COLO668 (cell line): Measurements from ENCODE around the gene ZNF175.
"Not testable (repeated sequence)": the region's sequence is repeated elsewhere in the genome, so short reads cannot be mapped to it uniquely, and the experiment has no call there.

ENCODE experiments used
- DNase-seq: peaks from one replicate; lab custom pipeline; 2025; ENCODE audit not compliant: unreplicated experiment; lab: John Stamatoyannopoulos, UW

ZNF175 gene

DNA sequence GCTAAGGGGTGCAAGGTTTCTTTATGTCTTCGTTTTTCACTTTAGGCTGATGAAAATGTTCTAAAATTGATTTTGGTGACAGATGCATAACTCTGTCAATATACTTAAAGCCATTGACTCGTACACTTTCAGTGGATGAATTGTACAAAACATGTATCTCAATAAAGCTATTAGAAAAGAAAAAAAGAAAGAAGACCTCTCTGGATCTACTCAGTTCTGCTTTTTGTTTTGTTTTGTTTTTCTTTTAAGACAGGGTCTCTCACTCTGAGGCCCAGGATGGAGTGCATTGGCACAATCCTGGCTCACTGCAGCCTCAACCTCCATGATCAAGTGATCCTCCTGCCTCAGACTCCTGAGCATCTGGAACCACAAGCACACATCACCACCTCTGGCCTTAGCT, 55.6 kb downstream of the ZNF175 start:
- no peak for DNase-seq

DNA sequence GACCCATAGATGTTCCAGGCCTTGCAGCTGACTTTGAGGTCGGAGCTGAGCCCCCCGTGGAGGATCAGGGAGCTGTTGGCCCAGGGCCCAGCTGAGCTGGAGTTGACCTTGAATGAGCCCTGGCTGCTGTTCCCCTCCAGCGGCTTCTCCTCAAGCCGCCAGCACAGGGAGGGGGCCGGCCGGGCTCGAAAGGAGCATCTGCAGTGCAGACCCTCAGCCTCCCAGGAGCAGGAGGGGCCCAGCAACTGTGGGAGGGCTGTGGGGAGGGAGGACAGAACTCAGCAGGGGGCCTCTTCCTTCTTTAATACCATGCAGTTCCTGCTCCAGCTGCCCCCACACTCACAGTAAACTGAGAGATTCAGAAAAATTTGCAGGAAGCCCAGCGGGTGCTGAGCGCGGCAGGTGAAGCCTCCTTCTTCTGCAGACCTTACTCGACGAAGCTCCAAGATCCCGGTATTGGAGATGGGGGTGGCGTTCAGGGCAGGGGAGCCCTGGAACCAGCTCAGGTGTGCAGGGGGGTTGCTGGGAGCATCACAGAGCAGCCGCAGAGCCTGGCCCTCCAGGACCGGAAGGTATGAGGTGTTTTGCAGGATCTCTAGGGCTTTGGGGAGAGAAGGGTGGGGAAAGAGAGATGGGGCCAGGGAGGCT, 56.5 kb downstream of the ZNF175 start:
- DNase-seq: no peak

DNA sequence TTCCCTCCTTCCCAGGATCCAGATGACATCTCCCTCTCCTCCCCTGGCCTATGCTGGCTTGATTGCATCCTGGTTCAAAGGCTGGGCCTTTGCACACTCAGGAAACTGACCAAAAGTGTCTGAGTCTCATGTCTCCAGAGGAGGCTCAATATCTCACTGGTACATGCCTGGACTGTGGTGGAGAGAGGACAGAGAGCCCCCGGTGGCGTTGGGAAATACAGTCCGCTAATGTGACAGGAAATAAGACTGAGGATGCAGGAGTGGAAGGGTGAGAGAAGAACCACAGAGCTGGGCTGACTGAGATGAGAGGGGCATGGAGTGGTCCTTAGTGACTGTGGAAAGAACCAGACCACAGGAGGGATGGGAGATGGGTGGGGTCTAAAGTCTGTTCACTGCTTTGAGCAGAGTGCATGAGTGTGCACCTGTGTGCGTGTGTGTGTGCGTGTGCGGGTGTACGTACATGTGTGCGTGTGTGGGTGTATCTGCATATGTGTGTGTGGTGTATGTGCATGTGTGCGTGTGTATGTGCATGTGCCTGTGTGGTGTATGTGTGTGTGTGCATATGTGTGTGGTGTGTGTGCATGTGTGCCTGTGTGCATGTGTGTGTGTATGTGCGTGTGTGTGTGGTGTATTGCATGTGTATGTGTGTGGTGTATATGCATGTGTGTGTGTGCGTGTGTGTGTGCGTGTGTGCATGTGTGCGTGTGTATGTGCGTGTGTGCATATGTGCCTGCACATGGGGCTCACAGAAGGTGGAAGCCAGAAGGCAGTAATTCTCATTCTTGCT, 57.3 kb downstream of the ZNF175 start:
- DNase-seq: no peak

DNA sequence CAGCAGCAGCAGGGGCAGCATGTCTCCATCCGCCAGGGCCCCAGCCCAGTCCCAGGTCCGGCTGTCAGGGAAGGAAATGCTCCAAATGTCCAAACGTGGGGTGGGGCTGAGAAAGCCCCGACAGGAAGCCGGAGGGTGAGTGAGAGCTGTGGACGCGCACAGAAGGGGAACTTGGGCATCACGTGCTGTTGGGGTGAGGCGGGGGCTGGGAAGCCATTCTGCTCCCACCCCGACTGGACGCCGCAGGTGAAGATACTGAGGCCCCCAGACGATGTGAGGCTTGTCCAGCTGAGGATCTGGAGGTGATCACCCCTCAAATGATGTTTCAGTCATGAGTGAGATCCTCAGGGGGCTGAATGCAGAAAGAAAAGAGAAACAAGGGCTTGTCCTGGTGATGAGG, 59.2 kb downstream of the ZNF175 start, which contains the start of gene SIGLEC5:
Gene SIGLEC5 (minus strand): TSS at position 87 of the 400 bp plus-strand sequence. CDS start 66 bp downstream, at position 21.
- DNase-seq: not testable (repeated sequence)

DNA sequence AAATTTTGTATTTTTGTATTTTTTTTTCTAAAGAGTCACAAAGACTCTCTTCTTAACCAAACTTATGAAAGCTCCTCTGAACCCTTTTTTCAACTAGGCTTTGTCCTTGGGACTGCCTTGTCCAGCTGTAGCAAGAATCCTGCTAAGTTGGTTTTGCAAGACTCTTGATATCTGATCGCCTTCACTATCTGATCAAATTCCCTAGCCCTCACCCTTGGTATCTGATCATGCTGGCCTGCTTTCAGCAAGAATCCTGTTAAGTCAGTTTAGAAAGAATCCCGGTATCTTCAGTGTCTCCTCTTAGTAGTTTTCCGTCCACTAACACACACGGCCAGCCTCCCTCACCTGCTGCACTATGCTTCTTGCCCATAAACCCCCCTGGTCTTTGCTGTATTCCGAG, 61.0 kb downstream of the ZNF175 start:
- DNase-seq: no peak

DNA sequence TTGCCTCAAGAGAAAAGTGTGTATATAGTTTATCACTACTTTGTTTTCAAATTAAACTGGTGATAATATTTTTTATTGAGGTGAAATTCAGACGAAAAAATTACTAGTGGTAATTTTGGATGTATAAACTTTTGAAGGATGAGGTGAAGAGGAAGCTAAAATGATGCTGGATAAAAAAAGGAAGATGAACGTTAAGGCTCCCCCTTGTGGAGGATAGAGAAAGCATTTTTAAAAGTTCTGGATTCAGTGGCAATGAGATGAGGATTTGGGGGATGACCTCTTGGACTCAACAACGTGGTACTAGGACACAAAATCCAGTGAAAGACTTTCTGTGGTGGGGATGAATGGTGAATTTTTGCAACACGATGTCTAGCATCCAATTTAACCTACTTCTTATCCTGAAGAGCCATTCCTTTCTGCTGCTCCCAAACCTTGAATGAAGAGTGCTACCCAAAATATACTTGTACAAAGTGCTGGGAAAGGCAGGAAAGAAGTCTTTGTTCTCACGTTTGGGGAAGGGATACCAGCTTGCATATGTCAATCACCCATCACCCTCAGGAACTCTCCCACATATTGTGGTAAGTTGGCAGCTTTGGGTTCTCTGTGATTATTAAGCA, 66.4 kb downstream of the ZNF175 start:
- DNase-seq: no peak

DNA sequence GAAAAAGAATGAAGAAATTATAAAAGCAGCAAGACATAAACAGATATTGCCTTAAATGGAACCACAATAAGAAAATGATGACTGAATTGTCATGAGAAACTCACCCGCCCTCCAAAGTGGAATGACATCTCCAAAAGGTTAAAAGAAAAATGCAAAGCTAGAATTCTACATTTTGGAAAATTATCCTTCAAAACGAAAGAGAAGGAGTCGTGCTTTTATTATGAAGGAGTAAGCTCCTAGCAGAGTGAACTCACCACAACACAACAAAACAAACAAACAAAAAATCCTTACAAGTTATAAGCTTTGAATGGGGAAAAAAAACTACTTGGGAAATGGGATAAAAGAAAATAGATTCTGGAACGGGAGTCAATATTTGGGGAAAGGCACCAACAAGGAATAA, 68.8 kb downstream of the ZNF175 start:
- no peak for DNase-seq

DNA sequence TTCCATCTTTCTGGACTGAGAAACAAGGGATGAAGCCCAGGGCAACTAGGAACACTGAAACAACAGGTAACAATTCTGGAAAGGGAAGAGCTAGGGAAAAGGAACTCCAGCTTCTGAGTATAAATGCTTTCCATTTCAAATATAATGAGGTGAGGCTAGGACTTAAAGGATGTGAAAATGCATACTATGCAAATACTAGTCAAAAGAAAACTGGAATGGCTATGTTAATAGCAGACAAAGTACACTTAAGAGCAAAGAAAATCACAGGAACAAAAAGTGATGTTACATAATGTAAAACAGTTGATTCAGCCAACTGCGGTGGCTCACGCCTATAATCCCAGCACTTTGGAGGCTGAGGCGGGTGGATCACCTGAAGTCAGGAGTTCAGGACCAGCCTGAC, 69.3 kb downstream of the ZNF175 start:
- DNase-seq: no peak

DNA sequence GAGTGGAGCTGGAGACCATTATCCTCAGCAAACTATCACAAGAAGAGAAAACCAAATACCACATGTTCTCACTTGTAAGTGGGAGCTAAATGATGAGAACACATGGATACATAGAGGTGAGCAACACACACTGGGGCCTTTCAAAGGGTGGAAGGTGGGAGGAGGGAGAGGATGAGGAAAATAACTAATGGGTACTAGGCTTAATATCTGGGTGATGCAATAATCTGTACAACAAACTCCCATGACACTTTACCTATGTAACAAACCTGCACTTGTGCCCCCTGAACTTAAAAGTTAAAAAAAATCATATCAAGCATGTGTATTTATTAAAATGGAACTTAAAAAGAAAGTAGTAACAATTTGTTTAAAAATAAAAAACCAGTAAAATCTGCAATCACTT, 70.6 kb downstream of the ZNF175 start:
- DNase-seq: no peak
